Bronchial epithelial cell (primary cell): ENCODE data around the gene SLC13A4. TPM values are rescaled to one million over a fixed set of nuclear protein-coding genes. Genes with fewer than 3 reads are reported as not detected.

Experiments used
- DNase-seq: peaks from one replicate; pipeline ENCODE4 v3.0.0-alpha.2; 2010; ENCODE audit warnings: low read depth
- FAIRE-seq: peaks from 2 replicates; lab custom pipeline; 2011; peaks lifted over from hg19 to GRCh38; lab: Jason Lieb, UNC
- H3K27me3 ChIP-seq: 2 replicates; pipeline ENCODE4 v1.5.1; 2011; ENCODE audit warnings: low read length; ENCODE audit not compliant: control insufficient read depth, insufficient read depth
- H3K36me3 ChIP-seq: 2 replicates; pipeline ENCODE4 v1.5.1; 2011; ENCODE audit warnings: low read length; ENCODE audit not compliant: control insufficient read depth, insufficient read depth
- H3K4me3 ChIP-seq: 2 replicates; pipeline ENCODE4 v1.5.1; 2011; ENCODE audit warnings: mild to moderate bottlenecking, low read depth, low read length, control low read depth
- CTCF ChIP-seq: IDR thresholded peaks from 2 replicates; pipeline ENCODE4 v1.5.1; 2011; ENCODE audit warnings: mild to moderate bottlenecking, moderate library complexity, low read length, control low read depth, inconsistent platforms; ENCODE audit not compliant: insufficient read depth, severe bottlenecking
- total RNA-seq: library from RNA; depleted of rRNA; stranded (reverse); fragments of >200 nt; gene quantifications from 2 replicates; pipeline ENCODE4 v1.2.1, GENCODE V29; 2014

SLC13A4 gene
- total RNA-seq, 1 donor from 2014 or later = under 0.01 TPM

GRCh38 chr7:135658564-135658963 is 69.4 kb downstream of the SLC13A4 start:
- FAIRE-seq = no peak
- no peak for TF ChIP-seq CTCF
- Histone ChIP-seq H3K4me3 (no peak overlapping the region), H3K36me3 (no peaks in the 10 kb centered on the region), H3K27me3 (no peaks in the 10 kb centered on the region)
- no peak for DNase-seq

GRCh38 chr7:135653340-135654080 is 74.5 kb downstream of the SLC13A4 start:
- FAIRE-seq = no peak
- no peaks in the 10 kb centered on the region for H3K27me3 ChIP-seq
- DNase-seq = no peak
- TF ChIP-seq CTCF = no peak
- no peak overlapping the region for H3K4me3 ChIP-seq
- no peaks in the 10 kb centered on the region for H3K36me3 ChIP-seq

GRCh38 chr7:135650831-135651573 is 77.0 kb downstream of the SLC13A4 start:
- no peak for TF ChIP-seq CTCF
- peaks cover 4% of the 10 kb centered on the region for H3K36me3 ChIP-seq
- H3K4me3 ChIP-seq = no peak overlapping the region
- H3K27me3 ChIP-seq = no peaks in the 10 kb centered on the region
- DNase-seq (no peak), FAIRE-seq (no peak)

- DNase-seq = no peak
- Histone ChIP-seq H3K4me3 (no peak overlapping the region), H3K27me3 (no peaks in the 10 kb centered on the region), H3K36me3 (peaks cover 7% of the 10 kb centered on the region)
- FAIRE-seq = no peak
- TF ChIP-seq CTCF = no peak
These were observed 79.8 kb downstream of the SLC13A4 start for GRCh38 chr7:135648235-135648634.

- DNase-seq = no peak
- no peak for FAIRE-seq
- Histone ChIP-seq H3K36me3 (peaks cover 7% of the 10 kb centered on the region), H3K27me3 (no peaks in the 10 kb centered on the region), H3K4me3 (no peak overlapping the region)
- no peak for TF ChIP-seq CTCF
These were observed 80.2 kb downstream of the SLC13A4 start for GRCh38 chr7:135647755-135648154.
